Measurements from ENCODE around the gene WNK3.

DNA sequence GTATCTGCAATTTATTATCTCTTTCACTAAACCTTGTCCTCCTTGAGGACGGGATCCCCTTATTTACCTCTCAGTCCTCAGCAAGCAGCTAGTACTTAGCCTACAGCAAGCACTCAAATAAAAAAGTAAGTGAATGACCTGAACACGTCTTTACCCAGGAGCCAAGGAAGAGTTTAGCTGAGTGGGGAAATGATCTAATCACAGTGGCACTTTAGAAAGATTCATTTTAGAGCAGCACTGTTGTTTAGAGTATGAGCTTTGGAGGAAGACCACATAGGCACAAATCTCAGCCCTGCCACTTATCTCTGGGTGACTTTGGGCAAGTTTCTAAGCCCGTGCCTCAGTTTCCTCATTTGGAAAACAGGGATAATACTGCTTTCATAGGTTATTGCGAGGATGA, 177.4 kb downstream of the WNK3 start:
- TF ChIP-seq, protein P1, sequence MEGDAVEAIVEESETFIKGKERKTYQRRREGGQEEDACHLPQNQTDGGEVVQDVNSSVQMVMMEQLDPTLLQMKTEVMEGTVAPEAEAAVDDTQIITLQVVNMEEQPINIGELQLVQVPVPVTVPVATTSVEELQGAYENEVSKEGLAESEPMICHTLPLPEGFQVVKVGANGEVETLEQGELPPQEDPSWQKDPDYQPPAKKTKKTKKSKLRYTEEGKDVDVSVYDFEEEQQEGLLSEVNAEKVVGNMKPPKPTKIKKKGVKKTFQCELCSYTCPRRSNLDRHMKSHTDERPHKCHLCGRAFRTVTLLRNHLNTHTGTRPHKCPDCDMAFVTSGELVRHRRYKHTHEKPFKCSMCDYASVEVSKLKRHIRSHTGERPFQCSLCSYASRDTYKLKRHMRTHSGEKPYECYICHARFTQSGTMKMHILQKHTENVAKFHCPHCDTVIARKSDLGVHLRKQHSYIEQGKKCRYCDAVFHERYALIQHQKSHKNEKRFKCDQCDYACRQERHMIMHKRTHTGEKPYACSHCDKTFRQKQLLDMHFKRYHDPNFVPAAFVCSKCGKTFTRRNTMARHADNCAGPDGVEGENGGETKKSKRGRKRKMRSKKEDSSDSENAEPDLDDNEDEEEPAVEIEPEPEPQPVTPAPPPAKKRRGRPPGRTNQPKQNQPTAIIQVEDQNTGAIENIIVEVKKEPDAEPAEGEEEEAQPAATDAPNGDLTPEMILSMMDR (IDR thresholded peaks at IDR 0.05; ENCODE audit: low read length): no peak
- TF ChIP-seq EZH2 (optimal IDR thresholded peaks at IDR 0.05; ENCODE audit: low read depth, low read length) (no peak), EZH2phosphoT487 (IDR thresholded peaks at IDR 0.05; ENCODE audit: low read length) (no peak)

Measured in MM.1S (cell line).